Activated CD4-positive, CD25-positive, alpha-beta regulatory T cell treated with anti-CD3 and anti-CD28 coated beads, Interleukin-2, amount 50 U/mL, for 72 hours (primary cell): ENCODE data around the gene POLE.

Experiments used
- DNase-seq: peaks from one replicate; pipeline ENCODE4 v3.0.0; 2021

POLE gene

GRCh38 chr12:132574271-132574996 lies 112.7 kb downstream of the POLE start:
- DNase-seq = no peak
